HepG2 (cell line): ENCODE data around the gene FAM199X.

ENCODE experiments used
- ATAD3A ChIP-seq: sonication (generic); formaldehyde crosslinking; IDR thresholded peaks from 2 replicates; pipeline ENCODE4 v1.4.0; 2020; ENCODE audit warnings: missing genetic modification reagents
- BRF2 ChIP-seq: sonication (generic); formaldehyde crosslinking; IDR thresholded peaks from 2 replicates; pipeline ENCODE4 v1.8.1; 2022; ENCODE audit warnings: mild to moderate bottlenecking, missing genetic modification reagents
- DMTF1 ChIP-seq: sonication (generic); formaldehyde crosslinking; IDR thresholded peaks from 2 replicates; pipeline ENCODE4 v1.4.0; 2020; ENCODE audit warnings: mild to moderate bottlenecking, missing genetic modification reagents
- EZH2 ChIP-seq: conservative IDR thresholded peaks from 2 replicates; pipeline ENCODE4 v1.6.1; 2012; ENCODE audit warnings: mild to moderate bottlenecking, low read depth, low read length, moderate library complexity
- HHEX ChIP-seq: IDR thresholded peaks from 2 replicates; pipeline ENCODE4 v1.6.1; 2016; ENCODE audit warnings: control low read depth
- HNRNPLL ChIP-seq: fragments of 200-400 bp; formaldehyde crosslinking; IDR thresholded peaks from 2 replicates; pipeline ENCODE4 v1.6.1; 2017; ENCODE audit warnings: mild to moderate bottlenecking, low read depth, low read length; ENCODE audit not compliant: poor library complexity, severe bottlenecking
- SNAPC5 ChIP-seq: sonication (generic); formaldehyde crosslinking; IDR thresholded peaks from 2 replicates; pipeline ENCODE4 v1.8.1; 2023; ENCODE audit warnings: mild to moderate bottlenecking, missing genetic modification reagents, borderline replicate concordance
- TRIM22 ChIP-seq: fragments of 450-650 bp; IDR thresholded peaks from 2 replicates; pipeline ENCODE4 v1.6.1; 2017
- ZNF280D ChIP-seq: sonication (generic); formaldehyde crosslinking; IDR thresholded peaks from 2 replicates; pipeline ENCODE4 v1.5.1; 2020; ENCODE audit warnings: mild to moderate bottlenecking, missing genetic modification reagents

- TF ChIP-seq BRF2 (CRISPR knock-in tag) (no peak), EZH2 (no peak), ZNF280D (CRISPR knock-in tag) (no peak), SNAPC5 (no peak), HHEX (CRISPR knock-in tag) (no peak), TRIM22 (no peak), ATAD3A (no peak), DMTF1 (CRISPR knock-in tag) (no peak), HNRNPLL (no peak)
Observed at GRCh38 chrX:104117759-104118158, 48.5 kb upstream of the FAM199X start.
